LNCAP (cell line): Measurements from ENCODE around the gene GPATCH2L.

ENCODE experiments used
- TF ChIP-seq, protein P1 (sequence below): fragments of 450-650 bp; IDR thresholded peaks from 2 replicates; pipeline ENCODE4 v1.5.1; 2017; ENCODE audit warnings: mild to moderate bottlenecking

GPATCH2L gene

DNA sequence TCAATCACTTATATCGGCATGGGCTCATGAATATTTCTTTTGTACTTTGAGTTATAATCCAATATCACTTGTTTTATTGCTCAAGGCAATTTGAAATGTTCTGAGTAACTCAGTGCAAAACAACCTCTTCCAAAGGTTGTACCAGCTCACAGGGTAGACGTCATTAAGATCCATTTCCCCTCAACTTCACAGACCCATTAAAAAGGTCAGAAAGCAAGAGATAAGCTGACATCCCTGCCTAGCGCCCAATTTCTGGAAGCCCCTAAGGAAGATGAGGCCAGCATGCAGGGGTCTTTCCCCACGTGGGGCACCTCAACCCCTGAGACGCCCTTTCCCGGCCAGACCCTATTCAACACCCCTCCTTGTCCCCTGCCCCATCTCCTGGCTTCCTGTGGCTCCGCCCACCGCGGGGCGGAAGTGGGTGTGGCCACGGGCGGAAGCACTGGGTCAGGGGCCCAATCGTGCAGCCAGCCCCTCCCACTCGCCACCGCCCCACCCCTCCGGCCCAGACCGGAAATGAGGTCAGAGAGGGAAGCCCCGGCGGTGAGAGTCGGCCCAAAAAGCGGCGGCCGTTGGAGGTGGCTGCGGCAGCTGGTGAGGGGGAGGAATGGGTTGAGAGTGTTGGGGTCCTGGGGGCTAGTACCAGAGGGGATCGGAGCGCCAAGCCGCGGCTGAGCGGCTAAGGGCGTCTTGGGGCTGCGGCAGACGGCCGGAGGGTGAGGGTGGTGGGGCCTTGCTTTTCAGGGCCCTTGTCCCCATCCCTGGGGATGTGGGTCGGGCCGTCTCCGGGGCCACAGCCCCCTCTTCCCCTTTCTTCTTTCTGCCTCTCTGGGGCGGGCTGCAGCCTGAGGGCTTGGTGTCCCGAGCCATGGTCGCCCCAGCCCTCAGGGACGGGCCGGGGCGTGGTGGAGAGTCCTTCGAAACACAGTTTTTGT is at the start of gene GPATCH2L:
Gene GPATCH2L (plus strand): TSS at position 525 of the 935 bp plus-strand sequence. CDS start 2,442 bp downstream, outside the sequence.
- TF ChIP-seq, protein P1, sequence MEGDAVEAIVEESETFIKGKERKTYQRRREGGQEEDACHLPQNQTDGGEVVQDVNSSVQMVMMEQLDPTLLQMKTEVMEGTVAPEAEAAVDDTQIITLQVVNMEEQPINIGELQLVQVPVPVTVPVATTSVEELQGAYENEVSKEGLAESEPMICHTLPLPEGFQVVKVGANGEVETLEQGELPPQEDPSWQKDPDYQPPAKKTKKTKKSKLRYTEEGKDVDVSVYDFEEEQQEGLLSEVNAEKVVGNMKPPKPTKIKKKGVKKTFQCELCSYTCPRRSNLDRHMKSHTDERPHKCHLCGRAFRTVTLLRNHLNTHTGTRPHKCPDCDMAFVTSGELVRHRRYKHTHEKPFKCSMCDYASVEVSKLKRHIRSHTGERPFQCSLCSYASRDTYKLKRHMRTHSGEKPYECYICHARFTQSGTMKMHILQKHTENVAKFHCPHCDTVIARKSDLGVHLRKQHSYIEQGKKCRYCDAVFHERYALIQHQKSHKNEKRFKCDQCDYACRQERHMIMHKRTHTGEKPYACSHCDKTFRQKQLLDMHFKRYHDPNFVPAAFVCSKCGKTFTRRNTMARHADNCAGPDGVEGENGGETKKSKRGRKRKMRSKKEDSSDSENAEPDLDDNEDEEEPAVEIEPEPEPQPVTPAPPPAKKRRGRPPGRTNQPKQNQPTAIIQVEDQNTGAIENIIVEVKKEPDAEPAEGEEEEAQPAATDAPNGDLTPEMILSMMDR: no peak

DNA sequence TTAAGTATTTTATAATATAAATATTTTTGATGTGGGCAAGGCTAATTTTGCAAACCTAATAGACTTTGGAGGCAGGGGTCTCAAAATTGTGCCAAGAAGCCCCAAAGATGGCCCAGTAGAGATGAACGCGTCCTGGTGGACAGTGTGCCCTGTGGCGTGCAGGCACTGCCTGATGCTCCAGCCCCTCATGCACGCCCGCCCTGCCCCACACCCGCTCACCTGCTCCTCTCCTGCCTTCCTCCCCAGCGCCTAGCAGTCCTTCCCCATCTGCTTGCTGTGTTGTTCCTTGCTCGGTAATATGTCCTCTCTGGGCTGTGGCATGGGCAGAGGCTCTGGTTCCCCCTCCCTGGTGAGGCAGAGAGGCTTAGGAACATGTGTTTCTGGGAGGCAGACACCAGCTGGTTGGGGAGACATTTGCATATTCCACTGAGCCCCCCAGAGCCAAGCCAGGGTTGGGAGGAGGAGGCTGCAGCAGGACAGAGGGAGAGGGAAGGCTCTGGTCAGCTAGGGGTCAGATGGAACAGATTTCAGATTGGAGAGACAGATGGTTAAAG is 46.8 kb upstream of the GPATCH2L start:
- TF ChIP-seq, protein P1: no peak

DNA sequence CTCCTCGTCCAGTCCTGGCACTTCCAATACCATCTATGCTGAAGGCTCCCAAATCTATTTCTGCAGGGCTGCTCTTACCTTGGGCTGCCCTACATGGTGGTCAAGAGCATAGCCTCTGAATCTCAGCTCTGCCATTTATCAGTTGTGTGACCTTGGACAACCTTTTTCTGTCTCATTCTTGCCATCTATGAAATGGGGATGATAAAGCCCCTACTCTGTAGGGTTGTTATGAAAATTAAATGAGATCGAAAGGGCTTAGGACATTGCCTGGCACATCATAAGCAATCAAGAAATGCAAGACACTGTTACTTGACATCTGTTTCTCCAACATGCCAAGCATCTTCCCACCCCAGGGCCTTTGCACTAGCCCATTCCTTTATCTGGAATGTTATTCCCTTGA is 45.5 kb upstream of the GPATCH2L start:
- TF ChIP-seq, protein P1: no peak

- TF ChIP-seq, protein P1: no peak
These were observed 42.4 kb upstream of the GPATCH2L start for GRCh38 chr14:76109087-76109880.

- TF ChIP-seq, protein P1: no peak
These were observed 38.7 kb upstream of the GPATCH2L start for GRCh38 chr14:76112889-76113624.

GRCh38 chr14:76113691-76114090 is 38.0 kb upstream of the GPATCH2L start:
- TF ChIP-seq, protein P1: no peak

- TF ChIP-seq, protein P1: no peak
These were observed 36.7 kb upstream of the GPATCH2L start for GRCh38 chr14:76115010-76115422.
